Measurements from ENCODE around the gene FAM120A.

Gene FAM120A

DNA sequence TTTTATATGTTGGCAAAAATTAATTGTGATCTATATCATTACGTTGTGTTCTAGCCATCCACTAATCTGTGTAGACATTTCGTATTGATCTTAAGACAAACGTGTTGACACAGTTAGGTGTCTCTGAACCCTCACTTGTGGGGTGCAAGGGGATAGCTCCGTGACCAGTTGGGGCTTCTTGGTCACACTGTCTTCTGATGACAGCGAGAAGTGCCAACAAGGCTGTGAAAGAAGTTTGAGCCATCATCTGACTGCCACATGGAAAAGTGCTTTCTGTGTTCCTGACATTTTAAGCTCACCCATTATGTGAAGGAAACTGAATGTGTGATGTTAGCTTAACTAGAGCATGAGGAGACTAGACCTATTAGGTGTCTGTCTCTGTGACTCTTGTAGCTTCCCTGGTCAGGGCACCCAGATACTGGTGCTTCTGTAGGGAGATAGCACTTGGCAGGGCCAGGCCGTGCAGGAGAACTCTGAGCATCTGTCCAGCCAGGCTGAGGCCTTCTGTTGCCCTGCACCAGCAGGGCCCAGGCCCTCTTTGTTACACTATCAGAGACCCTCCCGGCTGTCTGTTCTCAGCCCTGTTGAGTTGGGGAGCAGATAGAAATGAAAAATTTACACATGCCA, 72.1 kb downstream of the FAM120A start:
- TF ChIP-seq, protein P1, sequence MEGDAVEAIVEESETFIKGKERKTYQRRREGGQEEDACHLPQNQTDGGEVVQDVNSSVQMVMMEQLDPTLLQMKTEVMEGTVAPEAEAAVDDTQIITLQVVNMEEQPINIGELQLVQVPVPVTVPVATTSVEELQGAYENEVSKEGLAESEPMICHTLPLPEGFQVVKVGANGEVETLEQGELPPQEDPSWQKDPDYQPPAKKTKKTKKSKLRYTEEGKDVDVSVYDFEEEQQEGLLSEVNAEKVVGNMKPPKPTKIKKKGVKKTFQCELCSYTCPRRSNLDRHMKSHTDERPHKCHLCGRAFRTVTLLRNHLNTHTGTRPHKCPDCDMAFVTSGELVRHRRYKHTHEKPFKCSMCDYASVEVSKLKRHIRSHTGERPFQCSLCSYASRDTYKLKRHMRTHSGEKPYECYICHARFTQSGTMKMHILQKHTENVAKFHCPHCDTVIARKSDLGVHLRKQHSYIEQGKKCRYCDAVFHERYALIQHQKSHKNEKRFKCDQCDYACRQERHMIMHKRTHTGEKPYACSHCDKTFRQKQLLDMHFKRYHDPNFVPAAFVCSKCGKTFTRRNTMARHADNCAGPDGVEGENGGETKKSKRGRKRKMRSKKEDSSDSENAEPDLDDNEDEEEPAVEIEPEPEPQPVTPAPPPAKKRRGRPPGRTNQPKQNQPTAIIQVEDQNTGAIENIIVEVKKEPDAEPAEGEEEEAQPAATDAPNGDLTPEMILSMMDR (IDR thresholded peaks at IDR 0.05; ENCODE audit: low read depth, low read length), result no peak
- DNase-seq (ENCODE audit: low read depth, low spot score), result no peak
- in situ Hi-C loops (cut with HindIII; ENCODE audit: low sequenced_read_pairs), result no loop called here
- H3K4me3 ChIP-seq (ENCODE audit: low read depth, low read length), result no peak overlapping the region

GRCh38 chr9:93525476-93525875, 74.0 kb downstream of the FAM120A start:
- TF ChIP-seq, protein P1 (IDR thresholded peaks at IDR 0.05; ENCODE audit: low read depth, low read length), result no peak
- DNase-seq (ENCODE audit: low read depth, low spot score), result peak; percentile 18
- in situ Hi-C loops (cut with HindIII; ENCODE audit: low sequenced_read_pairs), result no loop called here
- no peak overlapping the region for H3K4me3 ChIP-seq (ENCODE audit: low read depth, low read length)

DNA sequence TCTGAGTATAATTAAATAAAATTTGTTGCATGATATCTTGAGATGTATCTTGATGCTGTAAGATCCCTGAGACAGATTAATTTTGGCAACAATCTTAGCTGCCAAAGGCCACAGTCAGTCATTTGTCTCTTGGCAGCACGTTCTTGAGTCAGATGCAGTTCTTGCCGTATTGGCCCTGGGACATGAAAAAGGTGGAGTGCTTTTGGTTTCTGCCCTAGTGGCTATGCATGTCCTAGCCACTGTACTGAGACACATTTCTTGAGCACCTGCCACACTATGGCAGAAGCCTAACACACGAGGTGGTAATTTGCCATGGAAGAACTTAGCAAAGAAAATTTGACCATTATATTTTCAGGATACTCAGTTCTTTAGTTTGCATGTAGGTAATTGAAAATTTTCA, 79.9 kb downstream of the FAM120A start:
- in situ Hi-C loops (cut with HindIII; ENCODE audit: low sequenced_read_pairs), result no loop called here
- no peak overlapping the region for H3K4me3 ChIP-seq (ENCODE audit: low read depth, low read length)
- no peak for DNase-seq (ENCODE audit: low read depth, low spot score)
- TF ChIP-seq, protein P1 (IDR thresholded peaks at IDR 0.05; ENCODE audit: low read depth, low read length), result peak; percentile 28

DNA sequence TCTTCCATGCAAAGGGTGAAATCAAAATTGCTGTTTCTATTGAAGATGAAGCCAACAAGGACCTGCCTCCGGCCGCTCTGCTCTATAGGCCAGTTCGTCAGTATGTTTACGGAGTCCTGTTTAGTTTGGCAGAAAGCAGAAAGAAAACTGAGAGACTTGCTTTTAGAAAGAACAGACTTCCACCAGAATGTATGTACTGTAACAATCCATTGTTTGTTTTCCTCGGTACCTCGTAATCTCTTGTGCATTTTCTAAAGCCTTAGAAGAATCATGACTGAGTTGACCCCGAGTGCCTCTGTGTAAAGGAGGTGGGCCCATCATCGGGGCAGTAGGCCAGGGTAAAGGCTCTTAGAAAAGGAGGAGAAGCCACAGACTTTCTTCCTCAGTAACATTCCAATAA, 80.7 kb downstream of the FAM120A start:
- DNase-seq (ENCODE audit: low read depth, low spot score), result peak; percentile 30
- no peak overlapping the region for H3K4me3 ChIP-seq (ENCODE audit: low read depth, low read length)
- in situ Hi-C loops (cut with HindIII; ENCODE audit: low sequenced_read_pairs), result no loop called here
- TF ChIP-seq, protein P1 (IDR thresholded peaks at IDR 0.05; ENCODE audit: low read depth, low read length), result no peak

DNA sequence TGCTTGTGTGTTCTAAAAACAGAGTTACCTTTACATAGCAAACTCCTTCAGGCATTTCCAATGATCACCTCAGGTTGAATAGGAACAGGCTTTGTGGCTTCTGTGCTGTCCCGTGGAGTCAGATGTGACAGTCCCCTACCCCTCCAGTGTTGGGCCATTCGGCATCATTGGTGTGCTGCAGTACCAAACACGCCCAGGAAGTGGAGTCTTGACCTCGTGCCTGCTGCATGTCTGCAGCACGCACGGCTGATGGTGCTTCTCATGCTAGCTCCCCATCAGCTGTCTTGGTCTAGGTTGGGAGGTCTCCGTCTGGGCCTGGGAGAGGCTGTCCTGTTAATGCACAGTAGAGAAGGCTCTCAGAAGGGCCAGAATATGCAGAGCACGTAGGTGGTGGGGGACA, 82.4 kb downstream of the FAM120A start:
- in situ Hi-C loops (cut with HindIII; ENCODE audit: low sequenced_read_pairs), result no loop called here
- H3K4me3 ChIP-seq (ENCODE audit: low read depth, low read length), result no peak overlapping the region
- DNase-seq (ENCODE audit: low read depth, low spot score), result no peak
- TF ChIP-seq, protein P1 (IDR thresholded peaks at IDR 0.05; ENCODE audit: low read depth, low read length), result no peak

- DNase-seq (ENCODE audit: low read depth, low spot score), result no peak
- in situ Hi-C loops (cut with HindIII; ENCODE audit: low sequenced_read_pairs), result no loop called here
- TF ChIP-seq, protein P1 (IDR thresholded peaks at IDR 0.05; ENCODE audit: low read depth, low read length), result no peak
Observed at GRCh38 chr9:93536167-93536566, 84.7 kb downstream of the FAM120A start.

More at GRCh38 chr9:93536167-93536566, 84.7 kb downstream of the FAM120A start:
- no peak overlapping the region for H3K4me3 ChIP-seq (ENCODE audit: low read depth, low read length)
